HCT116 (cell line): ENCODE results near the gene LEKR1. TPM values are rescaled to one million over a fixed set of nuclear protein-coding genes. Genes with fewer than 3 reads are reported as not detected.

Experiments used
- ATAC-seq: fragments of 200-7000 bp; cut with Tn5 transposase; 2 replicates; pipeline ENCODE4 v1.9.1; 2020; ENCODE audit warnings: mild to moderate bottlenecking, moderate library complexity
- BruUV-seq: library from RNA; stranded (reverse); fragments of 400-500 nt; replicated peaks from 2 replicates; lab custom pipeline; 2021; lab: Mats Ljungman, UMichigan
- CTCF ChIA-PET: fragments of 300-600 bp; sonication (Branson Sonifier 250); formaldehyde crosslinking; loops from one replicate; lab custom pipeline; 2021; ENCODE audit warnings: antibody characterized with exemption; lab: Charles Lee
- POLR2A ChIA-PET: fragments of 300-600, 350-600 bp; sonication (Branson Sonifier 250); formaldehyde crosslinking; loops from one replicate; lab custom pipeline; 2021; ENCODE audit warnings: antibody characterized with exemption; lab: Charles Lee
- RAD21 ChIA-PET, 2 experiments: fragments of 300-600 bp; sonication (Branson Sonifier 250); formaldehyde crosslinking; loops; one replicate each; lab custom pipeline; 2023; ENCODE audit warnings: low total read pairs in 2 of 2; ENCODE audit not compliant: uncharacterized antibody in 2 of 2, unreplicated experiment in 2 of 2, low non-redundant PET in 1 of 2; lab: Charles Lee
- DNase-seq: peaks from one replicate; pipeline ENCODE4 v3.0.0-alpha.2; 2010; ENCODE audit warnings: low read depth, low spot score
- H2AFZ ChIP-seq: fragments of 200-600 bp; shearing (Covaris generic), sonication (generic); 2 replicates; pipeline ENCODE4 v1.6.1; 2017; ENCODE audit warnings: low read depth, mixed run types, mixed read lengths, antibody characterized with exemption, low read length; ENCODE audit not compliant: poor library complexity, severe bottlenecking
- H3K27ac ChIP-seq: 2 replicates; pipeline ENCODE4 v1.5.1; 2012; ENCODE audit warnings: low read depth, low read length
- H3K27me3 ChIP-seq: fragments of 200-600 bp; sonication (generic); 2 replicates; pipeline ENCODE4 v1.6.1; 2016; ENCODE audit warnings: mixed run types, low read length, mixed read lengths; ENCODE audit not compliant: insufficient read depth
- H3K36me3 ChIP-seq, 2 experiments: fragments of 200-500 bp in 1 of 2; fragments of 200-600 bp in 1 of 2; sonication (Bioruptor generic) in 1 of 2; sonication (generic) in 1 of 2; 2 replicates each; pipeline versions ENCODE4 v1.5.1 to v1.6.1; 2014 to 2016; ENCODE audit warnings: low read length in 2 of 2, inconsistent platforms in 1 of 2, mixed read lengths in 1 of 2, mixed run types in 1 of 2; ENCODE audit not compliant: insufficient read depth in 2 of 2, control insufficient read depth in 1 of 2
- H3K4me1 ChIP-seq, 2 experiments: fragments of 200-600 bp in 1 of 2; sonication (generic) in 1 of 2; 2 replicates each; pipeline versions ENCODE4 v1.5.1 to v1.6.1; 2012 to 2017; ENCODE audit warnings: low read length in 2 of 2, inconsistent platforms in 1 of 2, mild to moderate bottlenecking in 1 of 2, mixed read lengths in 1 of 2, mixed run types in 1 of 2, moderate library complexity in 1 of 2; ENCODE audit not compliant: insufficient read depth in 2 of 2, control insufficient read depth in 1 of 2
- H3K4me2 ChIP-seq: fragments of 200-600 bp; sonication (generic); 2 replicates; pipeline ENCODE4 v1.6.1; 2017; ENCODE audit warnings: mixed run types, low read length, mixed read lengths
- H3K4me3 ChIP-seq, 2 experiments: fragments of 200-600 bp in 1 of 2; sonication (generic) in 1 of 2; replicated peaks in 1 of 2; 2 replicates each; pipeline ENCODE4 v1.5.1; 2011 to 2016; ENCODE audit warnings: low read length in 2 of 2, control low read depth in 1 of 2, low read depth in 1 of 2, mild to moderate bottlenecking in 1 of 2, mixed read lengths in 1 of 2, mixed run types in 1 of 2
- H3K79me2 ChIP-seq: fragments of 200-600 bp; sonication (generic); 2 replicates; pipeline ENCODE4 v1.6.1; 2017; ENCODE audit warnings: mild to moderate bottlenecking, mixed run types, low read length, moderate library complexity, mixed read lengths; ENCODE audit not compliant: insufficient read depth
- H3K9ac ChIP-seq: fragments of 200-600 bp; sonication (generic); 2 replicates; pipeline ENCODE4 v1.6.1; 2016; ENCODE audit warnings: low read length, mixed read lengths
- H3K9me2 ChIP-seq: fragments of 200-600 bp; sonication (generic), shearing (Covaris generic); 2 replicates; pipeline ENCODE4 v1.6.1; 2017; ENCODE audit warnings: mixed run types, mild to moderate bottlenecking, moderate library complexity; ENCODE audit not compliant: insufficient read depth
- H3K9me3 ChIP-seq, 2 experiments: fragments of 200-500 bp in 1 of 2; fragments of 200-600 bp in 1 of 2; sonication (Bioruptor generic) in 1 of 2; sonication (generic) in 1 of 2; 2 replicates each; pipeline ENCODE4 v1.6.1; 2014 to 2017; ENCODE audit warnings: low read length in 2 of 2, mixed read lengths in 2 of 2, inconsistent platforms in 1 of 2, low read depth in 1 of 2, mild to moderate bottlenecking in 1 of 2, mixed run types in 1 of 2, moderate library complexity in 1 of 2; ENCODE audit not compliant: control insufficient read depth in 1 of 2, insufficient read depth in 1 of 2
- H4K20me1 ChIP-seq: fragments of 200-600 bp; sonication (generic), shearing (Covaris generic); 2 replicates; pipeline ENCODE4 v1.6.1; 2017; ENCODE audit warnings: mixed run types, mild to moderate bottlenecking, moderate library complexity; ENCODE audit not compliant: insufficient read depth
- CBX3 ChIP-seq: IDR thresholded peaks from 2 replicates; pipeline ENCODE4 v1.6.1; 2012; ENCODE audit warnings: low read depth
- CEBPB ChIP-seq: IDR thresholded peaks from 2 replicates; pipeline ENCODE4 v1.6.1; 2012; ENCODE audit warnings: low read depth
- EGR1 ChIP-seq: IDR thresholded peaks from 2 replicates; pipeline ENCODE4 v1.6.1; 2012; ENCODE audit warnings: low read depth
- ELF1 ChIP-seq: IDR thresholded peaks from 2 replicates; pipeline ENCODE4 v1.6.1; 2012; ENCODE audit warnings: low read depth, borderline replicate concordance
- EZH2 ChIP-seq: fragments of 200-600 bp; sonication (generic); IDR thresholded peaks from 2 replicates; pipeline ENCODE4 v1.6.1; 2017; ENCODE audit warnings: antibody characterized with exemption, mixed run types
- EZH2phosphoT487 ChIP-seq: fragments of 200-600 bp; IDR thresholded peaks from 2 replicates; pipeline ENCODE4 v1.6.1; 2018; ENCODE audit warnings: antibody characterized with exemption, borderline replicate concordance
- FOSL1 ChIP-seq: IDR thresholded peaks from 2 replicates; pipeline ENCODE4 v1.6.1; 2012; ENCODE audit warnings: low read depth
- JUND ChIP-seq: IDR thresholded peaks from 2 replicates; pipeline ENCODE4 v1.6.1; 2012
- MAX ChIP-seq: IDR thresholded peaks from 2 replicates; pipeline ENCODE4 v1.6.1; 2012
- RAD21 ChIP-seq: IDR thresholded peaks from 2 replicates; pipeline ENCODE4 v1.6.1; 2012; ENCODE audit warnings: low read depth, mild to moderate bottlenecking
- SIN3A ChIP-seq: IDR thresholded peaks from 2 replicates; pipeline ENCODE4 v1.6.1; 2012; ENCODE audit warnings: low read depth
- YY1 ChIP-seq: IDR thresholded peaks from 2 replicates; pipeline ENCODE4 v1.6.1; 2011; ENCODE audit warnings: low read length, low read depth, moderate library complexity, mild to moderate bottlenecking; ENCODE audit not compliant: insufficient replicate concordance; ENCODE audit errors: extremely low read depth
- ZBTB33 ChIP-seq: IDR thresholded peaks from 2 replicates; pipeline ENCODE4 v1.6.1; 2011; ENCODE audit warnings: mild to moderate bottlenecking, low read length, moderate library complexity; ENCODE audit not compliant: insufficient replicate concordance; ENCODE audit errors: extremely low read depth
- ZFX ChIP-seq: fragments of 450-650 bp; IDR thresholded peaks from 2 replicates; pipeline ENCODE4 v1.6.1; 2017
- ZNF274 ChIP-seq: fragments of 200-500 bp; sonication (Bioruptor generic); IDR thresholded peaks from 2 replicates; pipeline ENCODE4 v1.6.1; 2014; ENCODE audit warnings: mild to moderate bottlenecking, low read depth, low read length, inconsistent platforms
- intact Hi-C: fragments of 100-400 bp; cut with micrococcal nuclease; formaldehyde crosslinking; loops from 2 replicates; pipeline ENCODE4 v1.10.0; 2022
- total RNA-seq: library from RNA; stranded (reverse); gene quantifications from one replicate; pipeline ENCODE4 v1.2.1, GENCODE V29; 2021; ENCODE audit not compliant: unreplicated experiment
- TF ChIP-seq, protein P1 (sequence below): IDR thresholded peaks from 2 replicates; pipeline ENCODE4 v1.6.1; 2012

LEKR1 gene
- total RNA-seq, 1 experiment from 2014 or later, result 2.1 TPM

- intact Hi-C loops, result no loop called here
- TF ChIP-seq FOSL1, result no peak
- no peak for TF ChIP-seq EGR1
- TF ChIP-seq ZFX, result no peak
- TF ChIP-seq SIN3A, result no peak
- TF ChIP-seq EZH2phosphoT487, result no peak
- no peak for TF ChIP-seq ZBTB33
- TF ChIP-seq CBX3, result no peak
- no peak for TF ChIP-seq RAD21
- TF ChIP-seq EZH2, result no peak
- TF ChIP-seq ZNF274, result no peak
- TF ChIP-seq YY1, result no peak
- no peak for TF ChIP-seq JUND
- no peak for TF ChIP-seq ELF1
- TF ChIP-seq MAX, result no peak
- TF ChIP-seq, protein P1, sequence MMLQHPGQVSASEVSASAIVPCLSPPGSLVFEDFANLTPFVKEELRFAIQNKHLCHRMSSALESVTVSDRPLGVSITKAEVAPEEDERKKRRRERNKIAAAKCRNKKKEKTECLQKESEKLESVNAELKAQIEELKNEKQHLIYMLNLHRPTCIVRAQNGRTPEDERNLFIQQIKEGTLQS, result no peak
- TF ChIP-seq CEBPB, result no peak
- TF ChIP-seq, all 23 proteins: peak for 0
- no peaks in the 10 kb centered on the region for H3K4me1 ChIP-seq
- BruUV-seq, result no TSS peak
- DNase-seq, result no peak
- H3K9me2 ChIP-seq, result no peaks in the 10 kb centered on the region
- ChIA-PET POLR2A (no interaction called here), CTCF (no interaction called here), RAD21 (no interaction called here)
- H3K4me2 ChIP-seq, result no peak overlapping the region
- no peaks in the 10 kb centered on the region for H4K20me1 ChIP-seq
- no peaks in the 10 kb centered on the region for H3K9me3 ChIP-seq
- H3K9ac ChIP-seq, result no peak overlapping the region
- H3K27me3 ChIP-seq, result no peaks in the 10 kb centered on the region
- H3K79me2 ChIP-seq, result no peaks in the 10 kb centered on the region
- no peaks in the 10 kb centered on the region for H3K36me3 ChIP-seq
- H3K4me3 ChIP-seq, result no peak overlapping the region
- ATAC-seq, result no peak
- H3K27ac ChIP-seq, result no peak overlapping the region
- H2AFZ ChIP-seq, result no peak overlapping the region
Observed at GRCh38 chr3:156885761-156886160, 59.6 kb downstream of the LEKR1 start.
